Testis (tissue), 3 donors: ENCODE data around the gene STX5. TPM values are rescaled to one million over a fixed set of nuclear protein-coding genes. Genes with fewer than 3 reads are reported as not detected.
A peak's percentile ranks its signal among the peaks of the same experiment; 100 is the strongest.
"Not testable (repeated sequence)": the region's sequence is repeated elsewhere in the genome, so short reads cannot be mapped to it uniquely, and the experiment has no call there.

ENCODE experiments used
- DNase-seq: peaks from one replicate; pipeline ENCODE4 v3.0.0-alpha.2; 2019
- H3K27ac ChIP-seq, 2 donors: fragments of 200-600 bp; sonication (generic); one replicate each; pipeline ENCODE4 v1.5.1; 2019
- H3K27me3 ChIP-seq: fragments of 200-600 bp; sonication (generic); one replicate; pipeline ENCODE4 v1.5.1; 2019
- H3K36me3 ChIP-seq: fragments of 200-600 bp; sonication (generic); one replicate; pipeline ENCODE4 v1.5.1; 2017; ENCODE audit warnings: low read depth; ENCODE audit errors: missing control alignments
- H3K4me1 ChIP-seq: fragments of 200-600 bp; sonication (generic); one replicate; pipeline ENCODE4 v1.5.1; 2019
- H3K4me3 ChIP-seq, 2 donors: fragments of 200-600 bp; sonication (generic); one replicate each; pipeline ENCODE4 v1.5.1; 2017 to 2019
- H3K9me3 ChIP-seq: fragments of 200-600 bp; sonication (generic); one replicate; pipeline ENCODE4 v1.5.1; 2017
- POLR2A ChIP-seq: fragments of 450-650 bp; IDR thresholded peaks from one replicate; pipeline ENCODE4 v1.6.1; 2017; ENCODE audit warnings: antibody characterized with exemption, mild to moderate bottlenecking, moderate library complexity
- WGBS, 2 donors: methylation state at CpG; one replicate each; pipeline ENCODE4 v1.1.5; 2018; 5-methylcytosine and 5-hydroxymethylcytosine counted together
- intact Hi-C: fragments of 100-400 bp; cut with DNase I; formaldehyde crosslinking; loops from one replicate; pipeline ENCODE4 v1.15.1; 2023; ENCODE audit warnings: low total_unique reads
- polyA plus RNA-seq: library from polyadenylated mRNA; stranded (reverse); fragments of 350-450 nt; fragmentation: Illumina TruSeq; extraction: RNeasy Lipid Tissue Mini Kit (QIAGEN cat#74804); gene quantifications from one replicate; pipeline ENCODE4 v1.2.3, GENCODE V29; 2014; ENCODE audit warnings: low read depth, low replicate concordance; ENCODE audit not compliant: insufficient read depth
- total RNA-seq, 2 donors: library from RNA; depleted of rRNA; stranded (reverse); fragments of >200 nt; gene quantifications; one replicate each; pipeline ENCODE4 v1.2.3, GENCODE V29; 2016
- TF ChIP-seq, protein P1 (sequence below), 3 experiments: fragments of 450-650 bp in 2 of 3; fragments of 200-600 bp in 1 of 3; sonication (generic) in 1 of 3; IDR thresholded peaks; one replicate each; pipeline ENCODE4 v1.5.1; 2016 to 2019; ENCODE audit warnings: antibody characterized with exemption in 3 of 3, mild to moderate bottlenecking in 2 of 3, moderate library complexity in 1 of 3

Gene STX5
- total and polyA plus RNA-seq, 3 donors from 2014 or later: 42.2 to 55.0 (median 49.1) TPM

DNA sequence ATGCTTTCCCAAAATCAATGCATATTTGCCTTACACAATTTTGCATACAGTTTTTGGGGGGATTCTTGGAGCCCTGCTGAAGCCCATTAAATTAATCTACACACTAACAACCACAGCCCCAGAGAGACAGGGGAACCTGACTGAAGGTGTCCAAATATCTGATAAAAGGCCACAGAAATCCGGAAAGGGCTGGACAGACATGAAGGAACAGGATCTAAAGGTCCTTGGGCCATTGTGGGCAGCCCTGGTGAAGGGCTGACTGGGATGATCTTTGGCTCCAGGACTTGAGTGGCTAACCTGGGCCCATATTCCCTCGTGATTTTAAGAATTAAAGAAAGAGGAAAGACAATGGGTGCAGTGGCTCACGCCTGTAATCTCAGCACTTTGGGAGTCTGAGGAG lies 14.3 kb upstream of the STX5 start:
- intact Hi-C loops: no loop called here
- H3K36me3 ChIP-seq: no peaks in the 10 kb centered on the region
- TF ChIP-seq, protein P1, sequence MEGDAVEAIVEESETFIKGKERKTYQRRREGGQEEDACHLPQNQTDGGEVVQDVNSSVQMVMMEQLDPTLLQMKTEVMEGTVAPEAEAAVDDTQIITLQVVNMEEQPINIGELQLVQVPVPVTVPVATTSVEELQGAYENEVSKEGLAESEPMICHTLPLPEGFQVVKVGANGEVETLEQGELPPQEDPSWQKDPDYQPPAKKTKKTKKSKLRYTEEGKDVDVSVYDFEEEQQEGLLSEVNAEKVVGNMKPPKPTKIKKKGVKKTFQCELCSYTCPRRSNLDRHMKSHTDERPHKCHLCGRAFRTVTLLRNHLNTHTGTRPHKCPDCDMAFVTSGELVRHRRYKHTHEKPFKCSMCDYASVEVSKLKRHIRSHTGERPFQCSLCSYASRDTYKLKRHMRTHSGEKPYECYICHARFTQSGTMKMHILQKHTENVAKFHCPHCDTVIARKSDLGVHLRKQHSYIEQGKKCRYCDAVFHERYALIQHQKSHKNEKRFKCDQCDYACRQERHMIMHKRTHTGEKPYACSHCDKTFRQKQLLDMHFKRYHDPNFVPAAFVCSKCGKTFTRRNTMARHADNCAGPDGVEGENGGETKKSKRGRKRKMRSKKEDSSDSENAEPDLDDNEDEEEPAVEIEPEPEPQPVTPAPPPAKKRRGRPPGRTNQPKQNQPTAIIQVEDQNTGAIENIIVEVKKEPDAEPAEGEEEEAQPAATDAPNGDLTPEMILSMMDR (IDR thresholded peaks at IDR 0.05): no peak
- no peak for TF ChIP-seq POLR2A
- no peaks in the 10 kb centered on the region for H3K27me3 ChIP-seq
- 87 to 92% methylated on average over 3 of the region's 3 CpGs for WGBS, 2 donors
- DNase-seq: no peak
- H3K27ac ChIP-seq: no peak overlapping the region
- peaks cover 8% of the 10 kb centered on the region for H3K4me1 ChIP-seq
- no peak overlapping the region for H3K4me3 ChIP-seq
- no peaks in the 10 kb centered on the region for H3K9me3 ChIP-seq

DNA sequence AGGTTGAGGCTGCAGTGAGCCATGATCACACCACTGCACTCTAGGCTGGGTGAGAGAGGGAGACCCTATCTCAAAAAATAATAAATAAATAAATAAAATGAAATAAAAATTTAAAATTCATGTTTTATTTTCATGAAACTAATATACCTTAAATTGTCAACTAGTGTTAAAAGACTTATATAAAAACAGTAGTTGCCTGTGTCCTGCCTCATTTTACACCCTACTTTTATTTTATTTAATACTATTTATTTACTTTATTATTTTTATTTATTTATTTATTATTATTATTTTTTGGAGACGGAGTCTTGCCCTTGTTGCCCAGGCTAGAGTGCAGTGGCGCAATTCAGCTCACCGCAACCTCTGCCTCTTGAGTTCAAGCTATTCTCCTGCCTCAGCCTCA lies 12.3 kb upstream of the STX5 start:
- no peak for DNase-seq
- H3K27me3 ChIP-seq: no peaks in the 10 kb centered on the region
- H3K36me3 ChIP-seq: no peaks in the 10 kb centered on the region
- no peak overlapping the region for H3K27ac ChIP-seq
- no peak for TF ChIP-seq POLR2A
- TF ChIP-seq, protein P1 (IDR thresholded peaks at IDR 0.05): no peak
- intact Hi-C loops: no loop called here
- 94 to 96% methylated on average over 3 of the region's 3 CpGs for WGBS, 2 donors
- H3K4me3 ChIP-seq: no peak overlapping the region
- H3K9me3 ChIP-seq: no peaks in the 10 kb centered on the region
- peaks cover 8% of the 10 kb centered on the region for H3K4me1 ChIP-seq

DNA sequence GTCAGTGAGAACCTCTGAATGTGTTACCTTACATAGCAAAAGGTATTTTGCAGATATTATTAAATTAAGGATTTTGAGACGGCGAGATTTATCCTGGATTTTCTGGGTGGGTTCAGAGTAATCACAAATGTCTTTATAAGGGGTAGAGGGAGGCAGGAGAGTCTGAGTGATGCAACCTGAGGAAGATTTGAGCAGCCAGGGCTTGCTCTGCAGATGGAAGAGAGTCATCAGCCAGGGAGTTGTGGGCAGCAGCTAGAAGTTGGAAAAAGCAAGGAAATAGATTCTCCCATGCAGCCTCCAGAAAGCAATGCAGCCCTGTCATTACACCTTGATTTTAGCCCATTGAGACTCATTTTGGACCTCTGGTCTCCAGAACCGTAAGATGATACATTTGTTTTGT lies 11.6 kb upstream of the STX5 start:
- H3K4me3 ChIP-seq: no peak overlapping the region
- H3K27me3 ChIP-seq: no peaks in the 10 kb centered on the region
- no peaks in the 10 kb centered on the region for H3K9me3 ChIP-seq
- H3K27ac ChIP-seq: no peak overlapping the region
- no peak for DNase-seq
- WGBS, 2 donors: 70 to 74% methylated on average over 3 of the region's 3 CpGs
- H3K4me1 ChIP-seq: peaks cover 8% of the 10 kb centered on the region
- intact Hi-C loops: no loop called here
- no peaks in the 10 kb centered on the region for H3K36me3 ChIP-seq
- TF ChIP-seq POLR2A: no peak
- TF ChIP-seq, protein P1 (IDR thresholded peaks at IDR 0.05): no peak

DNA sequence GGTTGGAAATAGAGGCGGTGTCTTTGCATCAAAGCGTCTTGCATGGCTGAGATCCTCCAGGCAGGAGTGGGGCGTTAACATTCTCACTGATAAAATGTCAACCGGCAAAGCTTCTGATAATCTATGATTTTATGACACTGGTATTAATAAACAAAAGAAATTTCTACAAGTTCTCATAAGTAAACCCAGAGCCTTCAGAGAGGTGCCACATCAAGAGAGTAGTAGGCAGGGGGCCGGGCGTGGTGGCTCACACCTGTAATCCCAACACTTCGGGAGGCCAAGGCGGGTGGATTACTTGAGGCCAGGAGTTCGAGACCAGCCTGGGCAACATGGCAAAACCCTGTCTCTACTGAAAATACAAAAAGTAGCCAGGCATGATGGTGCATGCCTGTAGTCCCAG lies 11.0 kb upstream of the STX5 start:
- 51 to 62% methylated on average over 9 of the region's 9 CpGs for WGBS, 2 donors
- H3K4me1 ChIP-seq, H3K9me3 ChIP-seq, H3K36me3 ChIP-seq, H3K27me3 ChIP-seq, intact Hi-C loops, DNase-seq: not testable (repeated sequence)
- peak overlapping the region; percentile 98 to 99 for H3K27ac ChIP-seq
- H3K4me3 ChIP-seq: peak overlapping the region in 1 of 2 donors; percentile 90

DNA sequence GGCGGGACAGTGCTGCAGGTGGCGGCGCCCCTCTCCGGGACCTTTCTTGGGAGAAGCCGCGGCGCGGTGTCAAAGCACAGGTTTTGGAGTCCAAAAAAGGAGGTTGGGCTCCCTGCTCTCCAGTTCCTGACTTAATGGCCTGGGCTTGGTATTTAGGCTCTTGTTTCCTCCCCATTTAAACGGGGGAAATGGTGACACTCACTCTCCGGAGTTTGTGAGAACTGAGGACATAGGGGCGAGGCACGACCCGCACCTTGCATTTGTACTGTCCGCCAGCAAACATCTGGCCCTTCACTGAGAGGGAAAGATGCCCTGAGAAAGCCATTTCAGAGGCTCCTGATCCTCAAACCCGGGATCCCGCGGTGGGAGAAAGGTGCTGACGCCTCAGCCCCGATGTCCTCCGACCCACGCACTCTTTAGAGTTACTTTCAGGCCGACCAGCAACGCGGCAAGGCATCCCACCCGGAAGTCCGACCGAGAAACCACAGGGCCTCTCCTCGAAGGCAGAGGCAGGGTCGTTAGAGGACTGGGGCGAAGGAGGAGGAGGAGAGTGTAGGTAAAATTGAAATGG lies 10.4 kb upstream of the STX5 start:
- Histone ChIP-seq H3K27me3 (no peaks in the 10 kb centered on the region), H3K9me3 (no peaks in the 10 kb centered on the region), H3K4me1 (peaks cover 8% of the 10 kb centered on the region), H3K4me3 (peak overlapping the region; percentile 55 to 90), H3K27ac (peak overlapping the region; percentile 98 to 99), H3K36me3 (no peaks in the 10 kb centered on the region)
- 4 to 6% methylated on average over 30 of the region's 30 CpGs for WGBS, 2 donors
- DNase-seq: peak; percentile 48
- TF ChIP-seq POLR2A: no peak
- TF ChIP-seq, protein P1 (IDR thresholded peaks at IDR 0.05): no peak
- intact Hi-C loops: no loop called here
